Endothelial cell of umbilical vein (primary cell): ENCODE measurements around the gene DMXL2. TPM values are rescaled to one million over a fixed set of nuclear protein-coding genes. Genes with fewer than 3 reads are reported as not detected.

ENCODE experiments used
- BruUV-seq: library from RNA; stranded (reverse); fragments of 400-500 nt; replicated peaks from 2 replicates; lab custom pipeline; 2021; lab: Mats Ljungman, UMichigan
- CTCF ChIA-PET: fragments of 300-600, 350-600 bp; sonication (Branson Sonifier 250); formaldehyde crosslinking; loops from one replicate; lab custom pipeline; 2021; ENCODE audit warnings: antibody characterized with exemption, inconsistent platforms; lab: Charles Lee
- POLR2A ChIA-PET: fragments of 300-600, 350-600 bp; sonication (Branson Sonifier 250); formaldehyde crosslinking; loops from one replicate; lab custom pipeline; 2021; ENCODE audit warnings: antibody characterized with exemption, inconsistent platforms; lab: Charles Lee
- DNase-seq: peaks from one replicate; pipeline ENCODE4 v3.0.0-alpha.2; 2011; ENCODE audit warnings: low read depth, low spot score
- FAIRE-seq: peaks from 2 replicates; lab custom pipeline; 2011; peaks lifted over from hg19 to GRCh38; lab: Jason Lieb, UNC
- H2AFZ ChIP-seq: 2 replicates; pipeline ENCODE4 v1.6.0; 2012; ENCODE audit warnings: low read depth, low read length, control low read depth, inconsistent platforms
- H3K27ac ChIP-seq: 2 replicates; pipeline ENCODE4 v1.5.1; 2011; ENCODE audit warnings: low read depth, mild to moderate bottlenecking, control low read depth, low read length, moderate library complexity; ENCODE audit not compliant: insufficient read depth
- H3K27me3 ChIP-seq, 2 experiments: 2 replicates each; pipeline versions ENCODE4 v1.6.0 to v1.6.1; 2011; ENCODE audit warnings: low read length in 2 of 2, mixed read lengths in 1 of 2; ENCODE audit not compliant: control insufficient read depth in 2 of 2, insufficient read depth in 2 of 2
- H3K36me3 ChIP-seq, 2 experiments: 2 replicates in 1 of 2; 3 replicates in 1 of 2; pipeline ENCODE4 v1.5.1; 2011; ENCODE audit warnings: low read length in 2 of 2, mild to moderate bottlenecking in 1 of 2, moderate library complexity in 1 of 2; ENCODE audit not compliant: control insufficient read depth in 2 of 2, insufficient read depth in 2 of 2; ENCODE audit errors: extremely low read depth in 1 of 2
- H3K4me1 ChIP-seq: 3 replicates; pipeline ENCODE4 v1.5.1; 2011; ENCODE audit warnings: mild to moderate bottlenecking, low read length; ENCODE audit not compliant: control insufficient read depth, insufficient read depth; ENCODE audit errors: extremely low read depth
- H3K4me2 ChIP-seq: 2 replicates; pipeline ENCODE4 v1.6.1; 2011; ENCODE audit warnings: low read length, control low read depth, mixed read lengths; ENCODE audit not compliant: insufficient read depth
- H3K4me3 ChIP-seq, 3 experiments: fragments of 200-600 bp in 1 of 3; sonication (generic), shearing (Covaris generic) in 1 of 3; replicated peaks in 1 of 3; 2 replicates each; pipeline ENCODE4 v1.5.1; 2011 to 2016; ENCODE audit warnings: control low read depth in 3 of 3, low read length in 3 of 3, mild to moderate bottlenecking in 2 of 3, inconsistent platforms in 1 of 3, low read depth in 1 of 3, moderate library complexity in 1 of 3; ENCODE audit not compliant: insufficient read depth in 1 of 3
- H3K79me2 ChIP-seq: 2 replicates; pipeline ENCODE4 v1.6.0; 2012; ENCODE audit warnings: low read length, inconsistent platforms; ENCODE audit not compliant: control insufficient read depth, insufficient read depth
- H3K9ac ChIP-seq: replicated peaks from 2 replicates; pipeline ENCODE3; 2011; ENCODE audit warnings: low read length, control low read depth; ENCODE audit not compliant: insufficient read depth; ENCODE audit errors: extremely low read depth
- H3K9me1 ChIP-seq: replicated peaks from 3 replicates; pipeline ENCODE4 v1.6.0; 2011; ENCODE audit warnings: mild to moderate bottlenecking, low read length; ENCODE audit not compliant: control insufficient read depth, insufficient read depth; ENCODE audit errors: extremely low read depth
- H3K9me3 ChIP-seq: replicated peaks from 2 replicates; pipeline ENCODE4 v1.5.1; 2012; ENCODE audit warnings: low read length, inconsistent platforms; ENCODE audit not compliant: control insufficient read depth, insufficient read depth
- H4K20me1 ChIP-seq: replicated peaks from 2 replicates; pipeline ENCODE3; 2011; ENCODE audit warnings: mild to moderate bottlenecking, low read length; ENCODE audit not compliant: control insufficient read depth, insufficient read depth; ENCODE audit errors: extremely low read depth
- CTCF ChIP-seq, 2 donors: IDR thresholded peaks; 1 replicate in 1 of 2; 2 replicates in 1 of 2; pipeline ENCODE4 v1.5.1; 2011; ENCODE audit warnings: low read length in 2 of 2, mild to moderate bottlenecking in 2 of 2, moderate library complexity in 2 of 2, control low read depth in 1 of 2, inconsistent platforms in 1 of 2, low read depth in 1 of 2; ENCODE audit not compliant: insufficient read depth in 1 of 2; ENCODE audit errors: extremely low read depth in 1 of 2
- EZH2 ChIP-seq: IDR thresholded peaks from 2 replicates; pipeline ENCODE4 v1.6.1; 2012; ENCODE audit warnings: borderline replicate concordance, low read depth, mild to moderate bottlenecking, moderate library complexity, low read length, inconsistent platforms; ENCODE audit not compliant: severe bottlenecking
- FOS ChIP-seq: IDR thresholded peaks from 2 replicates; pipeline ENCODE4 v1.6.1; 2011; ENCODE audit warnings: mild to moderate bottlenecking, low read length, moderate library complexity, borderline replicate concordance; ENCODE audit not compliant: insufficient read depth
- GATA2 ChIP-seq: IDR thresholded peaks from 2 replicates; pipeline ENCODE4 v1.7.0; 2011; ENCODE audit warnings: low read depth, mild to moderate bottlenecking, moderate library complexity, mixed read lengths, low read length; ENCODE audit not compliant: insufficient read length, insufficient read depth
- JUN ChIP-seq: IDR thresholded peaks from 2 replicates; pipeline ENCODE4 v1.6.1; 2011; ENCODE audit warnings: borderline replicate concordance, low read depth; ENCODE audit not compliant: insufficient read length, insufficient read depth
- MAX ChIP-seq: IDR thresholded peaks from 2 replicates; pipeline ENCODE4 v1.6.1; 2011; ENCODE audit not compliant: insufficient read depth, insufficient read length
- MYC ChIP-seq: IDR thresholded peaks from one replicate; pipeline ENCODE4 v1.6.1; 2011; ENCODE audit warnings: mild to moderate bottlenecking, low read depth, low read length
- POLR2A ChIP-seq: IDR thresholded peaks from 2 replicates; pipeline ENCODE4 v1.6.1; 2012; ENCODE audit warnings: low read depth, mild to moderate bottlenecking, control low read depth, low read length
- POLR2AphosphoS5 ChIP-seq: IDR thresholded peaks from 2 replicates; pipeline ENCODE4 v1.6.1; 2012; ENCODE audit warnings: low read depth, mild to moderate bottlenecking, control low read depth, low read length, moderate library complexity; ENCODE audit not compliant: insufficient read depth
- dilution Hi-C: fragments of 300-500 bp; cut with MboI; formaldehyde crosslinking; loops from one replicate; pipeline ENCODE4 v1.15.0; 2019; ENCODE audit warnings: low sequenced_read_pairs; ENCODE audit not compliant: extremely low pct_ligation_motif_present
- intact Hi-C: fragments of 100-400 bp; cut with micrococcal nuclease; formaldehyde crosslinking; loops from one replicate; pipeline ENCODE4 v1.10.0; 2022
- polyA plus RNA-seq, 4 experiments: library from polyadenylated mRNA; depleted of rRNA in 3 of 4; stranded (reverse) in 3 of 4; unstranded in 1 of 4; fragments of >200 nt; gene quantifications; 2 replicates each; pipeline versions ENCODE4 v1.2.1 to v1.2.3, GENCODE V29; 2011 to 2012; ENCODE audit warnings: missing spikeins in 1 of 4
- total RNA-seq: library from RNA; stranded (reverse); gene quantifications from 2 replicates; pipeline ENCODE4 v1.2.3, GENCODE V29; 2021

DMXL2 gene
- total and polyA plus RNA-seq, 2 donors (not counting 3 experiments of a cell fraction or from before 2014, with no cell fraction given): 6.3 to 10.8 TPM

DNA sequence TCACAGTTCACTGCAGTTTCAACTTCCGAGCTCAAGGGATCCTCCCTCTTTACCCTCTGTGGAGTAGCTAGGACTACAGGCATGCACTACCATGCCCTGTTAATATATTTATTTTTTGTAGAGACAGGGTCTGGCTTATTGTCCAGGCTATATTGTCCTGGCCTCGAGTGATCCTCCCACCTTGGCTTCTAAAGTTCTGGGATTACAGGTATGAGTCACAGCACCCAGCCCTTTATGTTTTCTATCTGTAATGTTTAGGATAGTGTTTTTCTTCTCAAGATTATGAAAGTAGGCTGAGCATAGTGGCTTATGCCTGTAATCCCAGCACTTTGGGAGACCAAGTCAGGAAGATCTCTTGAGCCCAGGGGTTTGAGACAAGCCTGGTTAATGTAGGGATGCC is 46.8 kb upstream of the DMXL2 start:
- intact Hi-C loops: no loop called here
- BruUV-seq: no TSS peak
- H3K4me3 ChIP-seq: no peak overlapping the region
- H3K4me2 ChIP-seq: no peak overlapping the region
- DNase-seq (no peak), FAIRE-seq (no peak)
- no peaks in the 10 kb centered on the region for H3K79me2 ChIP-seq
- no peaks in the 10 kb centered on the region for H3K9me3 ChIP-seq
- H3K36me3 ChIP-seq: no peaks in the 10 kb centered on the region
- H3K9ac ChIP-seq: no peak overlapping the region
- dilution Hi-C loops: no loop called here
- H3K27ac ChIP-seq: no peak overlapping the region
- H3K9me1 ChIP-seq: no peaks in the 10 kb centered on the region
- POLR2A ChIA-PET: no interaction called here
- H3K4me1 ChIP-seq: no peaks in the 10 kb centered on the region
- CTCF ChIA-PET: interaction anchor here (1.2 to 2.9 kb wide), 3 partner anchors 12 to 107 kb away, joined by 3 to 20 read pairs (median 8); partner anchors contain the start of gene SCG3
- H4K20me1 ChIP-seq: no peaks in the 10 kb centered on the region
- TF ChIP-seq FOS: no peak
- TF ChIP-seq CTCF (IDR thresholded peaks at IDR 0.05; ENCODE audit: extremely low read depth in 1 of 2, insufficient read depth in 1 of 2, low read depth in 1 of 2, low read length in 2 of 2): no peak
- no peak for TF ChIP-seq JUN
- TF ChIP-seq POLR2AphosphoS5: no peak
- no peak for TF ChIP-seq EZH2
- TF ChIP-seq GATA2: no peak
- no peak for TF ChIP-seq MYC
- no peak for TF ChIP-seq MAX
- no peak for TF ChIP-seq POLR2A
- H2AFZ ChIP-seq: no peak overlapping the region
- peaks cover 12 to 29% of the 10 kb centered on the region in 2 experiments for H3K27me3 ChIP-seq
